T-helper 1 cell treated with Interleukin-12 subunit alpha and Interleukin-12 subunit beta and Interleukin-4 antibody, amounts not matched to agents 30 ng/mL and 1 ng/mL, for 36 hours (primary cell): ENCODE measurements around the gene DCDC1. TPM values are rescaled to one million over a fixed set of nuclear protein-coding genes. Genes with fewer than 3 reads are reported as not detected.

Source experiments
- intact Hi-C: fragments of 100-400 bp; cut with micrococcal nuclease; formaldehyde crosslinking; loops from one replicate; pipeline ENCODE4 v1.15.1; 2024
- total RNA-seq: library from RNA; stranded (reverse); gene quantifications from 2 replicates; pipeline ENCODE4 v1.2.3, GENCODE V29; 2022

The DCDC1 gene
- total RNA-seq, 1 donor from 2014 or later, result not detected

GRCh38 chr11:30860146-30860545, 509.4 kb downstream of the DCDC1 start:
- intact Hi-C loops, result no loop called here

- intact Hi-C loops, result no loop called here
These were observed 509.9 kb downstream of the DCDC1 start for GRCh38 chr11:30859669-30860068.

GRCh38 chr11:30855383-30856006, 514.0 kb downstream of the DCDC1 start:
- intact Hi-C loops, result loop anchor here (1.0 kb wide), 1 partner anchor 509 kb away; no protein-coding TSS in a partner anchor

GRCh38 chr11:30853439-30853838, 516.1 kb downstream of the DCDC1 start:
- intact Hi-C loops, result no loop called here

- intact Hi-C loops, result no loop called here
These were observed 516.9 kb downstream of the DCDC1 start for GRCh38 chr11:30852645-30853044.

GRCh38 chr11:30852091-30852490, 517.4 kb downstream of the DCDC1 start:
- intact Hi-C loops, result no loop called here

- intact Hi-C loops, result no loop called here
These were observed 532.3 kb downstream of the DCDC1 start for GRCh38 chr11:30837252-30837651.

- intact Hi-C loops, result no loop called here
These were observed 536.7 kb downstream of the DCDC1 start for GRCh38 chr11:30832831-30833230.

GRCh38 chr11:30830681-30831080, 538.9 kb downstream of the DCDC1 start:
- intact Hi-C loops, result no loop called here

GRCh38 chr11:30826911-30827310, 542.6 kb downstream of the DCDC1 start:
- intact Hi-C loops, result no loop called here

GRCh38 chr11:30825723-30826122, 543.8 kb downstream of the DCDC1 start:
- intact Hi-C loops, result no loop called here

- intact Hi-C loops, result no loop called here
These were observed 546.4 kb downstream of the DCDC1 start for GRCh38 chr11:30823119-30823518.

GRCh38 chr11:30821438-30821965, 548.0 kb downstream of the DCDC1 start:
- intact Hi-C loops, result no loop called here

- intact Hi-C loops, result no loop called here
These were observed 550.8 kb downstream of the DCDC1 start for GRCh38 chr11:30818721-30819120.

- intact Hi-C loops, result no loop called here
These were observed 552.3 kb downstream of the DCDC1 start for GRCh38 chr11:30816959-30817880.

GRCh38 chr11:30815619-30816018, 553.9 kb downstream of the DCDC1 start:
- intact Hi-C loops, result no loop called here

- intact Hi-C loops, result no loop called here
These were observed 554.8 kb downstream of the DCDC1 start for GRCh38 chr11:30814737-30815136.

Other genes with a start within 250 kb of the DCDC1 start
- 17.1 and 17.5 TPM in 2 replicates for gene DNAJC24, start 121 bp upstream of the DCDC1 start, total RNA-seq
- gene IMMP1L, start 139.9 kb upstream of the DCDC1 start, total RNA-seq, result 19.1 and 19.4 TPM in 2 replicates
- 19.1 and 22.4 TPM in 2 replicates for gene ELP4, start 140.0 kb upstream of the DCDC1 start, total RNA-seq